ENCODE data around the gene TRAP1. TPM values are rescaled to one million over a fixed set of nuclear protein-coding genes. Genes with fewer than 3 reads are reported as not detected.

The TRAP1 gene
- total RNA-seq, 1 donor from 2014 or later = 111 TPM

DNA sequence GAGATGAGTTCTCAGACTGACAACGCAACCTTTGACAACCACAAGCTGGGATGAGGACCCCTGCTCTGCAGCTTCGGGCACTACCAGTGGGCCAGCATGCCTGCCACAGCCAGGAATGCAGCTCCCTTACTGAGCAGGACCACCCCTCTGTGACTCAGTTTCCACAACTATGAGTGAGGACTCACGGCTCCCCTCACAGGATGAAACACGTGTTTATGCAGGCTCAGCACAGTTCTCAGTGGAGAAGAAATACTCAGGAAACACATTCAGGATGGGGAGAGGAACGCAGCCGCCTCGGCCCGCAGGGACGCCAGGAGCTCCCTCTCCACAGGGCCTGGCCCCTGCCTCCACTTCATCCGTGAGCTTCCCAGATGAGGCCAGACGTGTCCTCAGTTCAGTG lies 48.7 kb downstream of the TRAP1 start:
- Histone ChIP-seq H3K36me3 (peaks cover 0 to 26% of the 10 kb centered on the region in 2 donors), H3K27ac (no peak overlapping the region), H3K9me3 (no peaks in the 10 kb centered on the region), H3K4me3 (no peak overlapping the region), H3K4me1 (no peaks in the 10 kb centered on the region), H3K27me3 (no peaks in the 10 kb centered on the region)
- TF ChIP-seq POLR2A (IDR thresholded peaks at IDR 0.05) (no peak), POLR2AphosphoS5 (IDR thresholded peaks at IDR 0.05; ENCODE audit: insufficient read depth in 1 of 2, low read depth in 1 of 2) (no peak)
- TF ChIP-seq, protein P1, sequence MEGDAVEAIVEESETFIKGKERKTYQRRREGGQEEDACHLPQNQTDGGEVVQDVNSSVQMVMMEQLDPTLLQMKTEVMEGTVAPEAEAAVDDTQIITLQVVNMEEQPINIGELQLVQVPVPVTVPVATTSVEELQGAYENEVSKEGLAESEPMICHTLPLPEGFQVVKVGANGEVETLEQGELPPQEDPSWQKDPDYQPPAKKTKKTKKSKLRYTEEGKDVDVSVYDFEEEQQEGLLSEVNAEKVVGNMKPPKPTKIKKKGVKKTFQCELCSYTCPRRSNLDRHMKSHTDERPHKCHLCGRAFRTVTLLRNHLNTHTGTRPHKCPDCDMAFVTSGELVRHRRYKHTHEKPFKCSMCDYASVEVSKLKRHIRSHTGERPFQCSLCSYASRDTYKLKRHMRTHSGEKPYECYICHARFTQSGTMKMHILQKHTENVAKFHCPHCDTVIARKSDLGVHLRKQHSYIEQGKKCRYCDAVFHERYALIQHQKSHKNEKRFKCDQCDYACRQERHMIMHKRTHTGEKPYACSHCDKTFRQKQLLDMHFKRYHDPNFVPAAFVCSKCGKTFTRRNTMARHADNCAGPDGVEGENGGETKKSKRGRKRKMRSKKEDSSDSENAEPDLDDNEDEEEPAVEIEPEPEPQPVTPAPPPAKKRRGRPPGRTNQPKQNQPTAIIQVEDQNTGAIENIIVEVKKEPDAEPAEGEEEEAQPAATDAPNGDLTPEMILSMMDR (IDR thresholded peaks at IDR 0.05) = no peak
- intact Hi-C loops (cut with DNase I) = no loop called here
- DNase-seq (ENCODE audit: extremely low spot score in 2 of 2) = no peak

DNA sequence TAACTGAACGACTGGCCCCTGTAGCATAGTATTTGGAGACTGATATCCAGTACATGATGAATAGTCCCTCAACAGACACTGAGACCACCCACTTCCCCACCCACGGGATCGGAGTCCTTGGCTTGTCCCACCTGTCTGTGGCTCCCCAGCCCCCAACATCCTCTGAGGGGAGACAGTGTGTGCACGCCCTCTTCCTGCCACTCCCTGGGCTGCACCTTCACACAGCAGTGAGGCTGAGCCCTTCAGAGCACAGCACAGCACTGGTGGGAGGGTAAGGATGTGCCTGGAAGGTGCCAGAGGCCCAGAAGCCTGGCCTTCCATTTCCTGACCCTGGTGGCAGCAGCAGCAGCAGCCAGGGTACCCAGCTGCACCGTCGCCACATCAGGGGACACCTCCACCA lies 51.8 kb downstream of the TRAP1 start:
- intact Hi-C loops (cut with DNase I) = no loop called here
- H3K4me1 ChIP-seq = no peaks in the 10 kb centered on the region
- H3K27me3 ChIP-seq = no peaks in the 10 kb centered on the region
- TF ChIP-seq POLR2AphosphoS5 (IDR thresholded peaks at IDR 0.05; ENCODE audit: insufficient read depth in 1 of 2, low read depth in 1 of 2) (no peak), POLR2A (IDR thresholded peaks at IDR 0.05) (no peak)
- TF ChIP-seq, protein P1 (IDR thresholded peaks at IDR 0.05) = no peak
- peaks cover 0 to 49% of the 10 kb centered on the region in 2 donors for H3K36me3 ChIP-seq
- no peak for DNase-seq (ENCODE audit: extremely low spot score in 2 of 2)
- no peak overlapping the region for H3K4me3 ChIP-seq
- H3K27ac ChIP-seq = no peak overlapping the region
- H3K9me3 ChIP-seq = no peaks in the 10 kb centered on the region

DNA sequence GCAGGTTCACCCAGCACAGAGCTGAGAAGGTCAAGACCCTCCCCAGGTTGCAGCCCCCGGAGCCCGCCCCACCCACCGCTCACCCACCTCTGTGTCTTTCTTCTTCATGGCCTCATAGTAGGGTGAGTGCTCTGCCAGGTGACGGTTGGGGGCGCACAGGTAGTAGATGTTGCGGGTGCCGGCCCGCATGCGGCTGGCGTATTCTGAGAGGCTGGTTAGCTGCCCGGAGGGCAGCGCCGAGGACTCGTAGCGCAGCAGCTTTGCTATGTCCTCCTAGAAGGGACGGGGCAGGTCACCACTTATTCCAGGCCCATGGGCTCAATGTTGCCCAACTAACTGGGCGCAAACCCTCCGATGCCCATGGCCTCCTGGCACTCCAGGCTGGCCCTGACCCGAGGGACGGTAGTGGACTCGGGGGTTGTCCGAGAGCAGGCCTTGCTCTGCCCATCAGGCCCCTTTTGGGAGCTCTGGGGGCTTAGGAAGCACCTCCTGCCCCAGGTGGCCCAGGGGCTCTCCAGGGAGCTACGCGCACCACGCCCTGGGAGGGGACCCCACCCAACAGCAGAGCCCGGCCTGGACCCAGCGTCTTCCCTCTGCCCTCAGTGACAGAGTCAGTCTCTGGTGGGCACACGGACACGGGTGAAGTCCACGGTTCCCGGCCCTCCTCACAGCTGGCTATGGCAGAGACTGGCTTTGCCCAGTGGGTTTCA lies 53.0 kb downstream of the TRAP1 start:
- Histone ChIP-seq H3K4me1 (no peaks in the 10 kb centered on the region), H3K4me3 (no peak overlapping the region), H3K9me3 (no peaks in the 10 kb centered on the region), H3K36me3 (peaks cover 0 to 60% of the 10 kb centered on the region in 2 donors), H3K27ac (no peak overlapping the region), H3K27me3 (no peaks in the 10 kb centered on the region)
- DNase-seq (ENCODE audit: extremely low spot score in 2 of 2) = no peak
- TF ChIP-seq, protein P1 (IDR thresholded peaks at IDR 0.05) = no peak
- TF ChIP-seq POLR2A (IDR thresholded peaks at IDR 0.05) (no peak), POLR2AphosphoS5 (IDR thresholded peaks at IDR 0.05; ENCODE audit: insufficient read depth in 1 of 2, low read depth in 1 of 2) (no peak)
- intact Hi-C loops (cut with DNase I) = no loop called here

DNA sequence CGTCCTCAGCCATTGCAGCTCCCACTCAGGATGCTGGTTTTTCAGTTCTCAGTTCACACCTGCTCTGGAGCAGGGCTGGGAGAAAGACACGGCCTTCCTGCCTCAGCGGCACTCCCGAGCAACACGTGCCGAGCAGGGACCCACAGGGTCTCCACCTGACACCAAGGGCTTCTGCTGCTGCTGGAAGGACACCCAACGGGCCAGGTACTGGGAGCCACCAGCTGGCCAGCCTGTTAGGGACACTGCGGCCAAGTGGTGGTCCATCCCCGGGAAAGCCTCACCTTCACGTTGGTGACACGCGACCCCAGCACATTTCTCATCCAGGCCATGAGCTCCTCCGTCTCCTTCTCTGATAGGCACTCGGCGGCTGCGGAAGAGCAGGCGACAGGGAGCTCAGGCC lies 54.7 kb downstream of the TRAP1 start:
- intact Hi-C loops (cut with DNase I) = no loop called here
- Histone ChIP-seq H3K36me3 (peaks cover 0 to 69% of the 10 kb centered on the region in 2 donors), H3K4me1 (no peaks in the 10 kb centered on the region), H3K4me3 (no peak overlapping the region), H3K27ac (no peak overlapping the region), H3K9me3 (no peaks in the 10 kb centered on the region), H3K27me3 (no peaks in the 10 kb centered on the region)
- DNase-seq (ENCODE audit: extremely low spot score in 2 of 2) = no peak
- TF ChIP-seq POLR2AphosphoS5 (IDR thresholded peaks at IDR 0.05; ENCODE audit: insufficient read depth in 1 of 2, low read depth in 1 of 2) (no peak), POLR2A (IDR thresholded peaks at IDR 0.05) (no peak)
- TF ChIP-seq, protein P1 (IDR thresholded peaks at IDR 0.05) = no peak

DNA sequence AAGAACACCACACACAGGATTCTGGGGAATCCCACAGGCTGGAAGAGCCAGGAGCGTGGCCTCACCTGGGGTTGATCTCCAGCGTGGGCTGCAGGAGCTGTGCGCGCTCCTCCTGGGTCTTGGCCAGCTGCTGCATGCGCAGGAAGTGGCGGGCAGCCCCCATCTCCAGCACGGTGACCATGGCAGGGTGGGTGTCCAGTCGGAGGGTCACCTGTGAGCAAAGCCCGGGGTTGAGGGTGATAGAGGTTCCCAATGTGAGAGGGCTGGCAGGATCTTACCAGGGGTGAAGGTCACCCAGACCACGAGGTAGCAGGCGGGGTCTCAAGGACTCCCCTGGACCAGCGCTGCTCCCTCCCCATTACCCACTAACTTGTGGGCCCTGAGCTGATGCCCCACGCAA lies 55.4 kb downstream of the TRAP1 start:
- H3K36me3 ChIP-seq = peaks cover 0 to 76% of the 10 kb centered on the region in 2 donors
- H3K9me3 ChIP-seq = no peaks in the 10 kb centered on the region
- H3K4me3 ChIP-seq = no peak overlapping the region
- H3K27ac ChIP-seq = no peak overlapping the region
- intact Hi-C loops (cut with DNase I) = no loop called here
- no peaks in the 10 kb centered on the region for H3K4me1 ChIP-seq
- H3K27me3 ChIP-seq = no peaks in the 10 kb centered on the region
- no peak for DNase-seq (ENCODE audit: extremely low spot score in 2 of 2)
- no peak for TF ChIP-seq POLR2A (IDR thresholded peaks at IDR 0.05)
- TF ChIP-seq, protein P1 (IDR thresholded peaks at IDR 0.05) = no peak
- no peak for TF ChIP-seq POLR2AphosphoS5 (IDR thresholded peaks at IDR 0.05; ENCODE audit: insufficient read depth in 1 of 2, low read depth in 1 of 2)

Measured in vagina (tissue), 2 donors.